GM23248 (cell line): ENCODE results near the gene CEP295NL.

Experiments used
- EZH2 ChIP-seq: fragments of 200-600 bp; sonication (generic); IDR thresholded peaks from 2 replicates; pipeline ENCODE4 v1.6.1; 2018; ENCODE audit warnings: antibody characterized with exemption, mild to moderate bottlenecking; ENCODE audit not compliant: insufficient read depth, poor library complexity, severe bottlenecking
- EZH2phosphoT487 ChIP-seq: fragments of 200-600 bp; sonication (generic); IDR thresholded peaks from 2 replicates; pipeline ENCODE4 v1.6.1; 2018; ENCODE audit warnings: antibody characterized with exemption, moderate library complexity, mild to moderate bottlenecking, low read depth; ENCODE audit not compliant: insufficient read depth

- no peak for TF ChIP-seq EZH2
- no peak for TF ChIP-seq EZH2phosphoT487
Observed at GRCh38 chr17:78952706-78953105, 49.7 kb upstream of the CEP295NL start.
